Measurements from ENCODE around the gene PHF23. TPM values are rescaled to one million over a fixed set of nuclear protein-coding genes. Genes with fewer than 3 reads are reported as not detected.

Gene PHF23
- total and polyA plus RNA-seq, 9 of the 15 experiments (the other 6 are each of a cell fraction or from before 2014, with no cell fraction given): 7.4 to 87.5 (median 33.7) TPM

DNA sequence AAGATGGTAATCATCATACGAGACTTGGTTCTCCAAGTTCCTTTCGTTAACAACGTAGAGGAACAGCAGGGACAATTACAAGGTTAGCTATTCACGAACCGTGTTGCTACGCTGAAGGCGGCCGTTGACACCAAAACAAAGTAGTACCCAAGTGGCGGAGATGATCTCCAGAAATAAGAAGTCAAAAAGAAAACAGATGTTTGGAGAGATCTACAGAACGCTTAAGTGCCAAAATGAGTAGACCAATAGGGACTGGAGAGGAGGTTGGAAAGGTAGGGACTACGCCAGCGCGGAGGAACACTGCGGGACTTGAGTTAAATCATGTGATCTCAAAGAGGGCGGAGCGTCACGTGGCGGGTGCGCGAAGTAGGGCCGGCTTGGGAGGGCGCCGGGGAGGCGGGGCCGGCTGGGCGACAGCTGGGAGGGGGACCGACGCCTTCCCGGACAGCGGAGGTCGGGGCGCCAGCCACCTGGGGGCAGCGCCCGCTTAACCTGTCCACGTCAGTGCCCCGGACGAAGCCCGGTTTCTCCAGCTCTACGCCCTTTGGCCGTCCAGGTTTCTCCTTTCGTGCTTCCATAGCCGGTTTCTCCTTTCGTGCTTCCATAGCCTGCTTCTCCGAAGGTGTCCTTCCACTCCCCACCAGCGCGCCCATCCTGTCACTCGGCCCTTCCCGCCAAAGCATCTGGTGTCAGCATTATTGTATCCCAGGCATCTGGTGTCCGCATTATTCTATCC, 3.6 kb upstream of the PHF23 start (continued):
- TF ChIP-seq ZHX1 (conservative IDR thresholded peaks at IDR 0.05; ENCODE audit: low read length) (no peak), FOXA1 (IDR thresholded peaks at IDR 0.05; ENCODE audit: borderline replicate concordance) (no peak), ZNF561 (CRISPR knock-in tag; conservative IDR thresholded peaks at IDR 0.05) (no peak), MYC (IDR thresholded peaks at IDR 0.05; ENCODE audit: low read depth, low read length) (peak; percentile 80), MYC (CRISPR knock-in tag; IDR thresholded peaks at IDR 0.05; ENCODE audit: borderline replicate concordance, low read depth) (peak; percentile 74; the same call in 1 of the 2 replicates), KLF6 (CRISPR knock-in tag; IDR thresholded peaks at IDR 0.05; ENCODE audit: borderline replicate concordance) (0 out of 2 replicates have a peak, but pooled peaks have one; percentile 42), ZNF668 (CRISPR knock-in tag; IDR thresholded peaks at IDR 0.05) (no peak), POLR2B (IDR thresholded peaks at IDR 0.05; ENCODE audit: low read depth, partially characterized antibody) (peak; percentile 79), NR2C1 (IDR thresholded peaks at IDR 0.05) (peak; percentile 70; the same call in 1 of the 2 replicates), NR2C1 (tag; IDR thresholded peaks at IDR 0.05) (no peak), RB1 (IDR thresholded peaks at IDR 0.05; ENCODE audit: low read depth) (peak; percentile 44; the same call in 1 of the 2 replicates), GATA2 (CRISPR knock-in tag; IDR thresholded peaks at IDR 0.05) (no peak), ETV1 (tag; conservative IDR thresholded peaks at IDR 0.05; ENCODE audit: low read depth) (peak; percentile 12; the same call in 1 of the 2 replicates), SIRT6 (IDR thresholded peaks at IDR 0.05; ENCODE audit: low read depth, low read length) (no peak), EHMT2 (IDR thresholded peaks at IDR 0.05) (no peak), TCF7 (IDR thresholded peaks at IDR 0.05; ENCODE audit: borderline replicate concordance) (peak; percentile 60; the same call in 1 of the 2 replicates), E2F1 (CRISPR knock-in tag; IDR thresholded peaks at IDR 0.05) (0 out of 2 replicates have a peak, but pooled peaks have one; percentile 36), HDAC2 (IDR thresholded peaks at IDR 0.05) (peak; percentile 77), KHSRP (IDR thresholded peaks at IDR 0.05) (no peak), CREBBP (IDR thresholded peaks at IDR 0.05; ENCODE audit: low read depth, low read length) (no peak), SIN3A (IDR thresholded peaks at IDR 0.05; ENCODE audit: borderline replicate concordance in 2 of 2, control insufficient read depth in 1 of 2, low read depth in 2 of 2, low read length in 2 of 2) (peak; percentile 96), MYBL2 (IDR thresholded peaks at IDR 0.05; ENCODE audit: low read depth) (peak; percentile 54), MYBL2 (CRISPR knock-in tag; IDR thresholded peaks at IDR 0.05; ENCODE audit: borderline replicate concordance) (no peak), ZBTB8A (IDR thresholded peaks at IDR 0.05; ENCODE audit: partially characterized antibody) (no peak), DEAF1 (CRISPR knock-in tag; IDR thresholded peaks at IDR 0.05) (no peak)

All from K562 (cell line).